Measurements from ENCODE around the gene INTS1. TPM values are rescaled to one million over a fixed set of nuclear protein-coding genes. Genes with fewer than 3 reads are reported as not detected.

INTS1 gene
- polyA plus RNA-seq, 4 donors, result 52.7 to 102 (median 84.0) TPM

DNA sequence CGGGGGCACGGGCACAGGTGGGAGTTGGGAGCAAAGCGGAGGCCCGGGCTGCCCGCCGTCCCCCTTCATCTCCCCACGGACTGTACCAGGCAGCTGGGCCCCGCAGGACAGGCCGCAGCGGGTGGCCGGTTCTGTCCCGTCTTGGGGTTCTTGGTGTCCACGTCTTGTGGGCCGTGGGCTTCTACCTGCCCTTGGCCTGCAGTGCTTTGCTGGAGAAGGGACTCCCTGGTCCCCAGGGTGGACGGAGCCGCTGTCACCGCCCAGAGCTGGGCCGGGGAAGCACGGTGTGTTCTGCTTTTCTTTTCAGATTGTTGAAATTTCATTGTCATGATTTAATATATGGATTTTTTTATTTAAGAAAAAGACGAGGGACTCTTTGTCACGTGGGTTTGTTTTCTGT is 38.1 kb upstream of the INTS1 start:
- DNase-seq (ENCODE audit: low read depth in 4 of 4, low spot score in 2 of 4), result no peak

DNA sequence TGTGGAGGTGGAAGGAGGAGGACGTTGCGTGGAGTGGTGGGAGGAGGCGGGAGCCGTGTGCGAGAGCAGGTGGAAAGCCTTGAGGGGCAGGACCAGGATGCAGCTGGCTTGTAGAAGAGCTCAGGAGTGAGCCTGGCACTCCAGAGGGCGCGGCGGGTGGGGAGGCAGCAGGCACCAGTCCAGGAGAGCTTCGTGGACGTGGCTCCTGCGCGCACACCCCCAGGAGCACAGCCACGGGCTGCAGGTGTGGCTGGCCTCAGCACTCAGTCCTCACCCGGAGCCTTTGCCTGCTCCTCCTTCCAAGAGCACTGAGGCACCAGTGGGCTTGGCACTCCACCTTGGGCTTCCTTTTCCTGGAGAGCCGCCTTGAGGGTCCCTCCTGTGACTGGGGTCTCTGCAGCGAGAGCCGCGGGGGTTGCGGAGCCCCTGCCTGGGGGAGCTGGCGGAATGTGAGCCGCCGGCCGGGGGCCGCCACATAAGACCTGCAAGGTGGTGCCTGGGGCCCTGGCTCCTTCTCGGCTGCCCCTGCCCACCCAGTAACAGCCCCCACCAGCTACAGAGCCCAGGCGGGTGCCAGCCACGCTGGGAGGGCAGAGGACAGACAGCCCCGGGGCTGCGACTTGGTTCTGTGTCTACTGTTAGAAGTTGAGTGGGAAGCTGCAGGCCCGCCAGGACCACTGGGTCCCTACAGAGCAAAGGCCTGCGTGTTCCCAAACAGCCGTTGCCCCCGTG is 37.4 kb upstream of the INTS1 start:
- no peak for DNase-seq (ENCODE audit: low read depth in 4 of 4, low spot score in 2 of 4)

DNA sequence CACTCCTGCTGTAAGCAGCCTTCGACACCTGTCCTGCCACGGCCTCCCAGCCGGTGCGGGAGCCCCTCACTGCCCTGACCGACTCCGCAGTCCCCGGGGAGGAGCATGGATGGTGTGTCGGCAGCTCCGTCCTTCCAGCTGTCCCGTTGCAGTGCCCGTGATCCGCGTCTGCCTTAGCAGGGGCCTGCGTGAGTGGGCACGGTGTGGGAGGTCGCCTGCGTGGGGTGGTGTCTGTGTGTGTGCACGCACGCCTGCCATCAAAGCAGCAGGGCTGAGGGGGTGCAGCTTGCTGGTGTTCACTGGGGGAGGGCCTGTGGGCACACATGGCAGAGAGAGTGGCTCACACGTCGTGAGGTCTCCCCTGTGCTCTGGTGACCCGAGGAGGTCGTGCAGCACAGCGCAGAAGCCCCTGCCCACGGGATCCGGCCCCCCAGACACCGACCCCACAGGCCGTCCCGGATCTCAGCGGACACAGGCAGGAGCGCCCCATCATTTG is 36.6 kb upstream of the INTS1 start:
- no peak for DNase-seq (ENCODE audit: low read depth in 4 of 4, low spot score in 2 of 4)

DNA sequence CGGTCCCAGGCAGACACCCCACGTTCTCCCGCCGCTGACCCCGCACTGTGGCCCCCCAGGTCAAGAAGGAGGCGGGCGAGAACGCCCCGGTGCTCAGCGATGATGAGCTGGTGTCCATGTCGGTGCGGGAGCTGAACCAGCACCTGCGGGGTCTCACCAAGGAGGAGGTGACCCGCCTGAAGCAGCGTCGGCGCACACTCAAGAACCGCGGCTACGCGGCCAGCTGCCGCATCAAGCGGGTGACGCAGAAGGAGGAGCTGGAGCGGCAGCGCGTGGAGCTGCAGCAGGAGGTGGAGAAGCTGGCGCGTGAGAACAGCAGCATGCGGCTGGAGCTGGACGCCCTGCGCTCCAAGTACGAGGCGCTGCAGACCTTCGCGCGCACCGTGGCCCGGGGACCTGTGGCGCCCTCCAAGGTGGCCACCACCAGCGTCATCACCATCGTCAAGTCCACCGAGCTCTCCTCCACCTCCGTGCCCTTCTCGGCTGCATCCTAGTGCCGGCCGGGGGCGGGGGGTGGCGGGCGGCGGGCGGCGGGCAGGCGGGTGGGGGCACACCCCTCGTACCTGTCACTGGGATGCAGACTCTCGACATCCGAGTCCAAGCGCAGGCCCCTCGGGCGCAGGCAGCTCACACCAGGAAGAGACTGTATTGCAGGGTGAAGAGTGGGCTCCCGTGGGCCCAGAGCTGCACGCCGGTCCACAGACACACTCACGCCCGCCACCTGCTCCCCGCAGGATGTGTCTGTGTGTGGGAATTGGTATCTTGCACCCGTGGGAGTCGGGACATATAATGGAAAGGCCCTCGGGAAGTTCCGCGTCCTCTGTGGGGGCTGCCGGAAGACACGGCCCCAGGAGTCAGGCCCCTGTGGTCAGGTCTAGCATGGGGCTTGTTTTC is 35.9 kb upstream of the INTS1 start:
- no peak for DNase-seq (ENCODE audit: low read depth in 4 of 4, low spot score in 2 of 4)

DNA sequence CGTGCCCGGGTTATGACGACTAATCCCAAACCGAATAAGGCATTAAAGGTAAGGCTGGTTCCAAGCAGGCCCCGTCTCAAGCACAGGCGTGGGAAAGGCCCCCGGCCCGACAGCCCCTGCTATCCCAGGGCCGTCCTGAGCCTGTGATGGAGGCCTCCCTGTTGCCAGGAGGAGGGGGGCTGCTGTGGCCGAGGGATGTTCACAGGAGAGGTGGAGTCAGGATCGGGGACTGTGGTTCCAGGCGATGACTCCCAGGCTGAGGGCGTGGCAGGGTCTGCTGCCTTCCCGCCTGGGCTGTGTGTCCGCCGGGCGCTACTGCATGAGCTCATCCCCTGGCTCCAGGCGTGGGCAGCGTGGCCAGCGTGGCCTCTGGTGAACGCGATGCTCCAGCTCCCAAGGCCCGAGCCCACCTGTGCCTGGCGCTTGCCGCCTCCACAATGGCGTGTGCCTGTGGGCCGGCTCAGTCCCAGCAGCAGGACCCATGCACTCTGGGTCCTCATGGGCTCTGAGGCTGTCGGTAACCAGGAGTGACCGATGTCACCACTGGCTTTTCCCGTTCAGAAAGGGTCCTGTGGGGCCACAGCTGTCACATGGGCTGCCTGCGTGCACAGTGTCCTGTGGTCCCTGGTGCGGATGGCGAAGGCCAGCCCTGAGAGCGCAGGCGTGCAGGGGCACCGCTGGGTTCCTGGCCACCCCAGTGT is 35.1 kb upstream of the INTS1 start:
- no peak for DNase-seq (ENCODE audit: low read depth in 4 of 4, low spot score in 2 of 4)

DNA sequence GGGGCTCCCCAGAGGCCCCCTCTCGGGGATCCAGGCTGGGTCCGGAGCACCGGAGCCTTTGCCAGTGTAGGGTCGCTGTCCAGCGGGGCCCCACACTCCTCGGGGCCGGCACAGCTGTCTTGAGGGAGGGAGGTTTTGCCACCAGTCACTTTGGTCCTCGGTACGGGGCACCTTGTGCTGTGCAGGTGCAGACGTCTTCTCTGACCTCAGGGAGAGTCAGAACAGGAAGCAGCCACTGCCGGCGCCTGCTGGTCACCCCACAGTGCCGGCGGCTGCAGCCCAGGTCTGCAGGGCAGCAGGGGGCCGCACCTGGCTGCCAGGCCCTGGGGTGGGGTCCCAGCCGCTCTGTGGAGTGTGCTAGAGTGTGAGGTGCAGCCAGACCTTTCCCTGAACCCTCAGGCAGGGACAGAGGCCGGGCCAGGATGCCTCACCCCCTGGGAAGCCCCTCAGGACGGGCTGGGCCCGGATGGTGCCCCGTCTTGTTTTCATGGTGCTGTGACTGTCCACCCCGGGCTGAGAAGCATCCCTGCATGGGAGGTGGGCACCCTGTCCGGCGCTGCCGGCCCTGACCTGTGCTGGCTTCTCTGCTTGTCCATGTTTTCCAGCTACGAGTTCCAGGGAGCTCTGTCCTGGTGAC is 34.5 kb upstream of the INTS1 start:
- DNase-seq (ENCODE audit: low read depth in 4 of 4, low spot score in 2 of 4), result no peak

DNA sequence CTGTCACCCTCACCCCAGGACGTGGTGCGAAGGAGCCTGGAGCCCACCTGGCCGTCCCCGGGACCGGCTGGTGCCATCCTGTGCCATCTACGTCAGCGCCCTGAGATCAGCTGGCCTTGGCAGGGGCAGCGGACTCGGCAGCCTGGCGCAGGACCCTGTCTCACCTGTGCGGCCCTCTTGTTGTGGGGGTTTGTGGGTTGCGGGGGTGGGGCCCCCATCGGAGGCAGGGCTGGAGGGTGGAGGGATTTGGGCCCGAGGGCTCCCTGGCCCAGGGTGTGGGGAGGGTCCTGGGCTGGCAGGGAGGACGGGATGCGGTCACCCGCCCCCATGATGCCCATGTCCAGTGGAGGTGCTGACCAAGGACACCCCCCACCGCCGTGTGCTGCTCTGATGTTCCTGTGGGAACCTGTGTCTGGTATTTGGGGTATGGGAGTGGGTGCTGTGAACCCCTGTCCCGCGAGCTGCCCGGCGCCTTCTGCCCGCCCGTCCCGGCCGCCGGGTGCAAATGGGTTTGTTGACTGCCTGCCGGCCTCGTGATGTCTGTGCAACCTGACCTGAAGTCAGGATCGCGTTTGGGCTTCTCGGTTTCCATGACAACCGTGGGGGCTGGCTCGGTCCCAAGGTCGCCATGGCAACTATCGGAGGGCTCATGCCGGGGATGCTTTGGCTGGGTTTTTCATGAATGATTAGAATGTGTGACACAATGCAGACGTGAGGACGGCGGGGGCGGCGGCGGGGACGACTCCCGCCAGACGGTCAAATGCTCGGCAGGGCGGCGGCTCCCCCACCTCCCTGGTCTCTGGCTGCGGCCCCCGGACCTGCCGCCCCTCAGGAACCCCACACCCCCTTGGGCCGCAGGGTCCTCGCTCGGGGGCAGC is 33.6 kb upstream of the INTS1 start:
- DNase-seq (ENCODE audit: low read depth in 4 of 4, low spot score in 2 of 4), result peak in 3 of 4 donors; percentile 78 to 89 (median 83)

DNA sequence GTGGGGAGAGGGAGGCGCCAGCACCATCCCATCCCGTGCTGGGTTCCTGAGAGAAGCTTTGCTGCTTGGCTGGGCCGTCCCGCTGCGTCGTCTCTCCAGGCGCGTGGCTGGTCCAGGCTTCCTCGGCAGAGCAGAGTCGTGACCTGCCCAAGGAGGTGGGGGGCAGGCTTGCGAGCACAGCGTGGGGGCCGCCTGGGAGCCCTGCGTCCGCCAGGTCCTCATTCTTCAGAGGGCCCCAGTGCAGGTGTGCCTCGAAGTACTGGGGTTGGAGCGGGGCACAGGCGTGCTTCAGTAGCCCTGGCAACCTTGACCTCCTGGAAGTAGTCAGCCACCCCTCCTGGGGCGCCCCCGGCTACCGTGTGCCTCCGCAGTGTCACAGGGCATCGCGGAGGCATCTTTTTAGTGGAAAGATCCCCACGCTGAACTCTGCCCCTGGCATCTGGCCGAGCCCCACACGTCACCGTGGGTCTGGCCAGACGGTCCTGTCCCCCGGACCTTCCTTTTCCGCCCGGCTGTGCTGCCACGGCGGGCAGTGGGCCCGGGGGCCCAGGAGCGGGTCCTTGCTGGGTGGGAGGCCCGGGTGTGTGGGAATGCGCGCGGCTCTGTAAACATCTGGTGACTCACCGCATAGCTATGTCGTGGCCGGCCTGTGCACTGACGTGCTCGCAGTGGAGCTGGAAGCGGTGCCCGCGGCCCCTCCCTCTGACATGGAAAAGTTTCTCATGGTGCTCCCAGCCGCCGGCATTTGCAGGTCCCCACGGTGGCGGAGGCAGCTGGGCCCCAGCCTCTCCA is 32.8 kb upstream of the INTS1 start:
- DNase-seq (ENCODE audit: low read depth in 4 of 4, low spot score in 2 of 4), result peak in 3 of 4 donors; percentile 75 to 85 (median 82)

DNA sequence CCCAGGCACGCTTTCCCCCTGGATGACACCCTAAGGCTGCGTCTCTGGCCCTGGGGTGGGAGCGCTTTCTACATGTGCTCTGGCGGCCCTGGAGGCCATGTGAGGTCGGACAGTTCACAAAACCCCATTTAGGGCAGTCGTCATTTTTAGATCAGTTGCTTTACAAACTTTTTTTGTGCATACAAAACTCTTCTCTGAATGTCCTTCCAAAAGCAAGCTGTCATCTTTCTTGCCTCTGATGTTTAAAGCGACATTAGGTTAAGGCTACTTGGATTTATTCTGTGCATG is 32.2 kb upstream of the INTS1 start:
- DNase-seq (ENCODE audit: low read depth in 4 of 4, low spot score in 2 of 4), result no peak

DNA sequence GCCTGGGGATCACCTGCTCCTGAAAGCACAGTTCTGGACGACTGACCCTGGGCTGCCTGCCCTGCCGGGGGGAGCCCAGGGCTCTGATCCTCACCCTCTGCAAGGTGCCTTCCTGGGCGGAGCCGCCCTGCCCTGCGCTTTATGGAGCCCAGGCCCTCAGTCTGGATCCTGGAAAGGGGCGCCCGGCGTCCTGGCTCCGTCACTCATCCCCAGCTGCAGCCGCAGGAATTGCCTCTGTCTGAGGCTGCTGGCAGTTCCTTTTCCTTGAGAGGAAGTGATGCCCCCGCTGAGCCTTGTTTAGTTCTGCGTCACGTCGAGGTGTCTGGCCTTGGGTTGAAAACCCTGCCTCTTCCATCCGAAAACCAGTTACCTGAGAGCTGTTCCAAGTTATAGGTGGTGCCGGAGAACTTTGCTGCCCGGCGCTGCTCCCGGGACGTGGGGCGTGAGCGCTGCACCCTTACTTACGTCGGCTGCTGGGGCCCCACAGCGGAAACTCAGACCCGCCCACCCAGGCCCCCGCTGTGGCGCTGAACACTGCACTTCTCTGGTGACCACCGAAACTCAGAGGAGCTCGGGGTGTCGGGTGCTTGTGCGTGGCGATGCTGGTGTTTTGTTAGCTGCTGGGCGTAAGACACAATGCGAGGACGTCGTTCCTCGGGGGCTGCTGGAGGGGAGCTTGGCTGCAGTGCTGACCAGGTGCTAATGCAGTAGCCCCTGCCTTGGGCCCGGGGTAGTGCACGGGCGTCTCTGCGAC is 31.7 kb upstream of the INTS1 start:
- no peak for DNase-seq (ENCODE audit: low read depth in 4 of 4, low spot score in 2 of 4)

DNA sequence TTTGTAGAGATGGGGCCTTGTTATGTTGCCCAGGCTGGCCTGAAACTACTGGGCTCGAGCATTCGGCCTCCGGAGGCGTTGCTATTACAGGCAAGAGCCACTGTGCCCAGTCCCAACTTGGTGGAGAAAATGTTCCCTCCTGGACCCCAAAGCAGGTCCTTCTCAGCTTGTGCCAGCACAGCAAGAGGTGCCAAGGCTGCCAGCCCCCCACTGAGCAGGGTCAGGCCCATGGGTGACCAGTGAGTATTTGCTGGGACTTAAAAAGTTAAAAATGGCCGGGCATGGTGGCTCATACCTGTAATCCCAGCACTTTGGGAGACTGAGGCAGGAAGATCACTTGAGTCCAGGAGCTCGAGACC is 30.9 kb upstream of the INTS1 start:
- no peak for DNase-seq (ENCODE audit: low read depth in 4 of 4, low spot score in 2 of 4)

DNA sequence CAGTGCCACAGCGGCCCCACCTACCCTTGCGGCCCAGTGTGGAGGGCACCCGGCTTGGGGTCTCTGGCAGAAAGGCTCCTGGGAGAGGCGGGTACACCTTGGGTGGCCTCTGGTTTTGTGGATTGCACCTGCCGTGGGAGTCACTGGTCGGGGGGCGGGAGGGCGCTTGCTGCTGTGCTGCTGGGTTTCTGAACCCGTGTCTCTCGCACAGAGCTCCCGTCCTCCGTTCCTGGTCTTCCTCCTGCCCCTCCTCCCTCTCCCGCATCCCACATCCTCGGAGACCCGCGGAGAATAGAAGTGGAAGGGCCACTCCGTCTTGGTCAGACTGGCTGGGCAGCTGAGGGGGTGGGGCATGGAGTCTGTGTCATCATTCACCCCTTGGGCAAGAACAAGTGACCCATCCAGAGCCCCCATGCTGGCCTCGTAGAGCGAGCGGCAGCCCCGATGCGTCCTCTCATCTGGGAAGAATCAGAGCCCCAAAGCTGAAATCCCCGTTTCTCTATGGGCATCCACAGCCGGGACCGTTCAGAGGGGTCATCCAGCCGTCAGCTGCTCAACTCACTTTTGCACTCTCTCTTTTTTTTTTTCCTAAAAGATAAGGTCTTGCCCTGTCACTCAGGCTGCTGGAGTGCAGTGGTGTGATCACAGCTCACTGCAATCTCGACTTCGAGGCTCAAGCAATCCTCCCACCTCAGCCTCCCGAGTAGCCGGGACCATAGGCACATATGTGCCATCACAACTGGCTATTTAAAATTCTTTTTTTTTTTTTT is 30.3 kb upstream of the INTS1 start:
- no peak for DNase-seq (ENCODE audit: low read depth in 4 of 4, low spot score in 2 of 4)

DNA sequence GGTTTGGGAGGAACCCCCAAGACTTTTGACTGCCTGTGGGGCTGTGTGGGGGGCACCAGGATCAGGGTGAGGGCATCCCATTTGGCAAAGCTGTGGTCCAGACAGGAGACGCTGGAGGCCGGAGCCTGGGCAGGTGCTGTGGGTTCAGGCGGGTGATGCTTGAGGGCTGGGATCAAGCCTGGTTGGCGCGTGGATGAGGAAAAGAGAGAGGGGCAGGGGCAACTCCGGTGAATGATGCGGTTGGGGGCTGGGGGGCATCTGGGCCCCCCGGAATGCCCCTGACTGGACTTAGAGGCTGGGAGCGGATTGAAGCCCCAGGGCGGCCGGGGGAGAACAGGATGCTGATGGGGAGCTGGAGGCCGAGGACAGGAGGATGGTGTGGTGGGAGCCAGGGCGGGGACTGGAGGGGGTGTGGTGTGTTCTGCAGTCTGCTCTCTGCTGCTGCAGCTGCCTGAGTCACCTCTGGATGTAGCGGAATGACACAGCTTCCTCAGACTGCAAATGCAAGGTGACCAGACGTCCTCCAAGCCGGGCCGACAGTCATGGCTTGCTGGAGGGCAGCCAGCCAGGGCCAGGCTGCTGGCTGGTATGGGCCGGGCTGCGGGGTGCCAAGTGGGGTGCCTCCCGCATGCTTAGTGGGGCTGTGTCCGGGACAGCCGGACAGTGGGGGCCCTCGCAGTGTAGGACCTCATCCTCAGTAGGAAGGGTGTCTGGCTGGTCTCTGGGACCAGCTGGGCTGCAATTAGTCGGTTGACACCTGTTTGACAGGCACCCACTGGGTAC is 29.5 kb upstream of the INTS1 start:
- DNase-seq (ENCODE audit: low read depth in 4 of 4, low spot score in 2 of 4), result no peak

DNA sequence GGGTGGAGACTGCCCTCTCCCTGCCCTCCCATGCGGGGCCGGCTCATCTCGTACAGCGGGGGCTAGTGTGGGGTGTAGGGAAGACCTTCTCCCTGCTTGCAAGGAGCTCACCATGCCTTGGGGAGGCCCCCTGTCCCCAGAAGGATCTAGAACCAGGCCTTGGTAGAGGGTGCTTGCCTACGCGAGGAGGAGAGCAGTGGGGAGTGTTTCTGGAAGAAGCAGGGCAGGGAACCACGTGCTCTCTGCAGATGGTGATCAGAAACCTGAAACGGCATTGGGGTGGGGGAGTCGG is 29.0 kb upstream of the INTS1 start:
- no peak for DNase-seq (ENCODE audit: low read depth in 4 of 4, low spot score in 2 of 4)

DNA sequence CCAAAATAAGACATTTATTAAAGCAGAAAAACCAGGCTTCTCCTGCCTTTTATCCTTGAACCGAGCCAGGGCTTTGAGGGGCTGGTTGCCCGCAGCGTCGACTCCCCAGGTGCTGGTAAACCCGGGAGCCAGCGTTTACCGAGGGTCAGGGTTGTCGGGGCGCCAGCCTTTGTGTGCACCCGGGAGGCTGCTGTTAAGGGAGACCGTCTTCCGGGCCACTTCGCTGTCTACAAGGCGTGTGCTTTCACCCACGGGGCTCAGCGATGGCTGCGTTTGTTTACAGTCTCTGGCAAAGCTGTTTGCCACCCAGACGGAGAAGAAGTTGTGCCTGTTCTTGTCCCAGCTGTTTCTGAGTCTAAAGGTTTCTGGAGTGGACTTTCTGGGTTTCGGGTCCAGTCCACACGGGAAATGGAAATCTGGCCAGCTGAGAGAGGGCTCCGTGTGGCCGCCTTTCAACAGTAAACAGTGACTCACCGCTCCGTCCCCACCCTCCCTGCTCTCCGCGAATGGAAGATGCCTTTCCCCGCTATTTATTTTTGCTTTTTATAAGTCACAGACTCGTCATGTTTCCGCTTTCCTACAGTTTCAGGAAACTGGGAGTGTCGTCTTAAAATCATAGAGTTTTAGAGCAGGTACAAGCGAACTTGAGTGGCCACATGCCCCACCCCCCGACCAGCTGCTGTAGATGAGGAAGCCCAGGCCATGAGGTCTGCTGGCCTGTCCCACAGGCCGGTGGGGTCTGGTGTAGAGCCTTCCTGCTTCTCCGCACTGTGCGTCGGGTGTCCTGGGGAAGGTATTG is 28.5 kb upstream of the INTS1 start:
- no peak for DNase-seq (ENCODE audit: low read depth in 4 of 4, low spot score in 2 of 4)

DNA sequence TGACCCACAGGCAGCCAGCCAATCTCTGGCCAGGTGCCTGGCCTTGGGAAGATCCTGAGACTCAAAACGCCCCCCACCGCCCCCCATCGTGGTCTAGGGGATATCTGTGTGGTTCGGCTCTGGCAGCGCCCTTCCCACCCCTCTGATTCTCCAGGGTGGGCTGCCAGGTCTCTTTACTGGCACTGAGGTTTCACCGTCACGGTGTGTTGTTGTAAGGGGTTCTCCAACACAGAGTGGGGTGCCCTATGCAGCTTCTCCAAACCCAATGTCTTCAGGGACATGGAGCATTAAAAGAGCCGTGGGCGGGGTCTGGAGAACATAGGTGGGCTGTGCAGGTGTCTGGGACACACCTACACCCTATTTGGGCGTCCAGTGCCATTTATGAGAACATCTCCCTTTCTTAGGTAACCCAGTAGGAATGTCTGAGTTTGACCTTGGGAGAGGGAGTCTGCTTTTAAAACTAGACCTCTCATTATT is 27.8 kb upstream of the INTS1 start:
- DNase-seq (ENCODE audit: low read depth in 4 of 4, low spot score in 2 of 4), result no peak

Measured in left renal cortex interstitium (tissue), 4 donors.